ENCODE measurements around the gene SP1. TPM values are rescaled to one million over a fixed set of nuclear protein-coding genes. Genes with fewer than 3 reads are reported as not detected.
A peak's percentile ranks its signal among the peaks of the same experiment; 100 is the strongest.

Gene SP1
- total and polyA plus RNA-seq, 2 of the 4 experiments (the other 2 are of a cell fraction) = 19.7 to 53.6 TPM

DNA sequence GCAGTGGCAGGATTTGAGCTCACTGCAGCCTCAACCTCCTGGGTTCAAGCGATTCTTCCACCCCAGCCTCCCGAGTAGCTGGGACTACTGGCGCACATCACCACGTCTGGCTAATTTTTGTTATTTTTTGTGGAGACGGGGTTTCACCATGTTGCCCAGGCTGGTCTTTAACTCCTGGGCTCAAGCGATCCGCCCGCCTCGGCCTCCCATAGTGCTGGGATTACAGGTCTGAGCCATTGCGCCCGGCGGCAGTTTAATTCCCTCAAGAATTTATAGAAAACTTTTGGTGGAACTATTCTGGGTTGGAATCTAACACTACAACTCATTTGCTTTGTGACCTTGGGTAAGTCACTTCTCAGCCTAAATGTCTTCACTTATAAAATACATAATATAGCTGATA lies 1.8 kb upstream of the SP1 start:
- peaks cover 14% of the 10 kb centered on the region for H3K4me1 ChIP-seq (ENCODE audit: control insufficient read depth, insufficient read depth, low read length)
- H3K9me3 ChIP-seq (ENCODE audit: control insufficient read depth, insufficient read depth, low read length) = no peaks in the 10 kb centered on the region
- dilution Hi-C loops (cut with HindIII; ENCODE audit: low sequenced_read_pairs, unreplicated experiment) (no loop called here), in situ Hi-C loops (cut with MboI; ENCODE audit: low sequenced_read_pairs) (no loop called here), intact Hi-C loops (cut with micrococcal nuclease) (no loop called here)
- H3K4me3 ChIP-seq (ENCODE audit: insufficient read depth, low read depth, low read length) = no peak overlapping the region
- no peaks in the 10 kb centered on the region for H3K27me3 ChIP-seq (ENCODE audit: control insufficient read depth, insufficient read depth, low read length)
- ChIA-PET CTCF (interaction anchor here (1.0 kb wide), 1 partner anchor 26 kb away, joined by 4 read pairs; no protein-coding TSS in a partner anchor), POLR2A (ENCODE audit: unreplicated experiment) (no interaction called here)
- H2BK15ac ChIP-seq (ENCODE audit: low read depth, low read length) = peak overlapping the region; percentile 73; the same call in 1 of the 3 replicates
- H3K18ac ChIP-seq (ENCODE audit: low read depth, low read length) = no peak overlapping the region
- H3K36me3 ChIP-seq (ENCODE audit: control insufficient read depth, insufficient read depth, low read length) = peaks cover 14% of the 10 kb centered on the region
- no peak overlapping the region for H3K27ac ChIP-seq (ENCODE audit: insufficient read depth, low read length)
- TF ChIP-seq CHD1 (IDR thresholded peaks at IDR 0.05; ENCODE audit: low read depth, low read length) = no peak
- TF ChIP-seq FOS (IDR thresholded peaks at IDR 0.05; ENCODE audit: low read depth, low read length) = no peak
- TF ChIP-seq, protein P1, sequence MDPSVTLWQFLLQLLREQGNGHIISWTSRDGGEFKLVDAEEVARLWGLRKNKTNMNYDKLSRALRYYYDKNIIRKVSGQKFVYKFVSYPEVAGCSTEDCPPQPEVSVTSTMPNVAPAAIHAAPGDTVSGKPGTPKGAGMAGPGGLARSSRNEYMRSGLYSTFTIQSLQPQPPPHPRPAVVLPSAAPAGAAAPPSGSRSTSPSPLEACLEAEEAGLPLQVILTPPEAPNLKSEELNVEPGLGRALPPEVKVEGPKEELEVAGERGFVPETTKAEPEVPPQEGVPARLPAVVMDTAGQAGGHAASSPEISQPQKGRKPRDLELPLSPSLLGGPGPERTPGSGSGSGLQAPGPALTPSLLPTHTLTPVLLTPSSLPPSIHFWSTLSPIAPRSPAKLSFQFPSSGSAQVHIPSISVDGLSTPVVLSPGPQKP (IDR thresholded peaks at IDR 0.05; ENCODE audit: borderline replicate concordance, low read depth, low read length) = no peak
- TF ChIP-seq BHLHE40 (IDR thresholded peaks at IDR 0.05; ENCODE audit: low read depth, low read length) = no peak
- no peak for TF ChIP-seq NFE2L2 (IDR thresholded peaks at IDR 0.05; ENCODE audit: low read depth, low read length)
- TF ChIP-seq, protein P2, sequence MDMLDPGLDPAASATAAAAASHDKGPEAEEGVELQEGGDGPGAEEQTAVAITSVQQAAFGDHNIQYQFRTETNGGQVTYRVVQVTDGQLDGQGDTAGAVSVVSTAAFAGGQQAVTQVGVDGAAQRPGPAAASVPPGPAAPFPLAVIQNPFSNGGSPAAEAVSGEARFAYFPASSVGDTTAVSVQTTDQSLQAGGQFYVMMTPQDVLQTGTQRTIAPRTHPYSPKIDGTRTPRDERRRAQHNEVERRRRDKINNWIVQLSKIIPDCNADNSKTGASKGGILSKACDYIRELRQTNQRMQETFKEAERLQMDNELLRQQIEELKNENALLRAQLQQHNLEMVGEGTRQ (IDR thresholded peaks at IDR 0.05; ENCODE audit: low read depth, low read length) = no peak
- TF ChIP-seq, protein P3, sequence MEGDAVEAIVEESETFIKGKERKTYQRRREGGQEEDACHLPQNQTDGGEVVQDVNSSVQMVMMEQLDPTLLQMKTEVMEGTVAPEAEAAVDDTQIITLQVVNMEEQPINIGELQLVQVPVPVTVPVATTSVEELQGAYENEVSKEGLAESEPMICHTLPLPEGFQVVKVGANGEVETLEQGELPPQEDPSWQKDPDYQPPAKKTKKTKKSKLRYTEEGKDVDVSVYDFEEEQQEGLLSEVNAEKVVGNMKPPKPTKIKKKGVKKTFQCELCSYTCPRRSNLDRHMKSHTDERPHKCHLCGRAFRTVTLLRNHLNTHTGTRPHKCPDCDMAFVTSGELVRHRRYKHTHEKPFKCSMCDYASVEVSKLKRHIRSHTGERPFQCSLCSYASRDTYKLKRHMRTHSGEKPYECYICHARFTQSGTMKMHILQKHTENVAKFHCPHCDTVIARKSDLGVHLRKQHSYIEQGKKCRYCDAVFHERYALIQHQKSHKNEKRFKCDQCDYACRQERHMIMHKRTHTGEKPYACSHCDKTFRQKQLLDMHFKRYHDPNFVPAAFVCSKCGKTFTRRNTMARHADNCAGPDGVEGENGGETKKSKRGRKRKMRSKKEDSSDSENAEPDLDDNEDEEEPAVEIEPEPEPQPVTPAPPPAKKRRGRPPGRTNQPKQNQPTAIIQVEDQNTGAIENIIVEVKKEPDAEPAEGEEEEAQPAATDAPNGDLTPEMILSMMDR (conservative IDR thresholded peaks at IDR 0.05; ENCODE audit: low read depth, low read length) = no peak
- TF ChIP-seq CEBPB (IDR thresholded peaks at IDR 0.05; ENCODE audit: low read depth, low read length) = no peak
- no peak overlapping the region for H3K56ac ChIP-seq (ENCODE audit: extremely low read depth, insufficient read depth, low read length)
- no peak overlapping the region for H3K4me2 ChIP-seq (ENCODE audit: low read depth, low read length)
- no peak overlapping the region for H3K14ac ChIP-seq (replicated peaks; ENCODE audit: low read depth, low read length)
- ATAC-seq (ENCODE audit: low read depth) (no peak), DNase-seq (no peak)
- no TSS peak for BruUV-seq (replicated peaks)
- no peak overlapping the region for H2BK20ac ChIP-seq (ENCODE audit: low read depth, low read length)
- 0 out of 2 replicates have a peak overlapping the region, but pooled peaks have one; percentile 74 for H2AK5ac ChIP-seq (ENCODE audit: low read depth, low read length)
- H3K9me1 ChIP-seq (ENCODE audit: insufficient read depth, low read length) = peaks cover 14% of the 10 kb centered on the region
- H4K5ac ChIP-seq (ENCODE audit: low read depth, low read length) = no peak overlapping the region; the same call in 1 of the 2 replicates
- H3K9ac ChIP-seq (ENCODE audit: low read depth, low read length) = no peak overlapping the region
- H2AK9ac ChIP-seq (replicated peaks; ENCODE audit: low read depth, low read length, poor library complexity) = no peak overlapping the region
- H2AFZ ChIP-seq (replicated peaks; ENCODE audit: low read length, poor library complexity) = no peak overlapping the region
- H3K23ac ChIP-seq (ENCODE audit: low read depth, low read length) = 0 out of 2 replicates have a peak overlapping the region, but pooled peaks have one; percentile 99
- peaks cover 15 to 18% of the 10 kb centered on the region in 2 experiments for H3K79me1 ChIP-seq (ENCODE audit: low read depth in 1 of 2, low read length in 2 of 2)
- H4K8ac ChIP-seq (ENCODE audit: low read depth in 2 of 2, low read length in 2 of 2) = peak overlapping the region; percentile 99 to 100
- H2BK120ac ChIP-seq (ENCODE audit: low read depth, low read length) = no peak overlapping the region
- H4K20me1 ChIP-seq (ENCODE audit: insufficient read depth, low read length) = peaks cover 10% of the 10 kb centered on the region; the same call in 1 of the 2 replicates
- no peak overlapping the region for H4K91ac ChIP-seq (ENCODE audit: insufficient read depth, low read depth, low read length)
- peak overlapping the region; percentile 99; the same call in 1 of the 2 replicates for H3K4ac ChIP-seq (ENCODE audit: low read depth, low read length)
- 100% methylated on average over 1 of the region's 12 CpGs; no CpG with 5 or more reads in 1 of the 2 experiments for WGBS, 2 experiments (ENCODE audit: extremely low coverage in 2 of 2, insufficient read length in 1 of 2)
- peak overlapping the region; percentile 96 for H2BK5ac ChIP-seq (ENCODE audit: low read depth, low read length, poor library complexity, severe bottlenecking)

All from IMR-90 (cell line).